Neural progenitor cell (in vitro differentiated cells): Measurements from ENCODE around the gene CIRBP.

ENCODE experiments used
- EZH2 ChIP-seq: fragments of 200-600 bp; sonication (generic); IDR thresholded peaks from 2 replicates; pipeline ENCODE4 v1.6.1; 2017; ENCODE audit warnings: antibody characterized with exemption, mild to moderate bottlenecking, moderate library complexity
- TF ChIP-seq, protein P1 (sequence below): fragments of 200-600 bp; sonication (generic); IDR thresholded peaks from 2 replicates; pipeline ENCODE4 v1.5.1; 2017; ENCODE audit warnings: antibody characterized with exemption, mild to moderate bottlenecking

DNA sequence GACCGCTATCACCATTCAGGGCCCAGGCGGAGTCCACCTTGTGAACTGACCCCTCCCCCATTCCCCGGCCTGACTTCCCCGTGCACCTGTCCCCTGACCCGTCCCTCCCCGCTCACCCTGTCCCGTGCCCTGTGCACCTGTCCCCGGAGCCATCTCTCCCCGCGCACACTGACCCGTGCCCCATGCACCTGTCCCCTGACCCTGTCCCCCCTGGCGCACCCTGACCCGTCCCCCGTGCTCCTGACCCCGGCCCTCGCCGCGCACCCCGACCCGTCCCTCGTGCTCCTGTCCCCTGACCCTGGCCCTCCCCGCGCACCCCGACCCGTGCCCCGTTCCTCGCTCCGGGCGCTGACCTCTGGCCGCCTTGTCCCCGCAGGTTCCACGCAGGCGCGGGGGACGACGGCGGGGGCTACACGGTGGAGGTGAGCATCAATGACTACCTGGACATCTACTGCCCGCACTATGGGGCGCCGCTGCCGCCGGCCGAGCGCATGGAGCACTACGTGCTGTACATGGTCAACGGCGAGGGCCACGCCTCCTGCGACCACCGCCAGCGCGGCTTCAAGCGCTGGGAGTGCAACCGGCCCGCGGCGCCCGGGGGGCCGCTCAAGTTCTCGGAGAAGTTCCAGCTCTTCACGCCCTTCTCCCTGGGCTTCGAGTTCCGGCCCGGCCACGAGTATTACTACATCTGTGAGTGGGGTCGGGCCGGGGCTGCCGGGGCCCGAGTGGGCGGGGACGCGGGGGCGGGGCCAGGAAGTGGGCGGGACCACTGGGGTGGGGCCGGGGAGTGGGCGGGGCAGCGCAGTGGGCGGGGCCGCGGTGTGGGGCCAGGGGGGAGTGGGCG lies 26.3 kb downstream of the CIRBP start:
- TF ChIP-seq, protein P1, sequence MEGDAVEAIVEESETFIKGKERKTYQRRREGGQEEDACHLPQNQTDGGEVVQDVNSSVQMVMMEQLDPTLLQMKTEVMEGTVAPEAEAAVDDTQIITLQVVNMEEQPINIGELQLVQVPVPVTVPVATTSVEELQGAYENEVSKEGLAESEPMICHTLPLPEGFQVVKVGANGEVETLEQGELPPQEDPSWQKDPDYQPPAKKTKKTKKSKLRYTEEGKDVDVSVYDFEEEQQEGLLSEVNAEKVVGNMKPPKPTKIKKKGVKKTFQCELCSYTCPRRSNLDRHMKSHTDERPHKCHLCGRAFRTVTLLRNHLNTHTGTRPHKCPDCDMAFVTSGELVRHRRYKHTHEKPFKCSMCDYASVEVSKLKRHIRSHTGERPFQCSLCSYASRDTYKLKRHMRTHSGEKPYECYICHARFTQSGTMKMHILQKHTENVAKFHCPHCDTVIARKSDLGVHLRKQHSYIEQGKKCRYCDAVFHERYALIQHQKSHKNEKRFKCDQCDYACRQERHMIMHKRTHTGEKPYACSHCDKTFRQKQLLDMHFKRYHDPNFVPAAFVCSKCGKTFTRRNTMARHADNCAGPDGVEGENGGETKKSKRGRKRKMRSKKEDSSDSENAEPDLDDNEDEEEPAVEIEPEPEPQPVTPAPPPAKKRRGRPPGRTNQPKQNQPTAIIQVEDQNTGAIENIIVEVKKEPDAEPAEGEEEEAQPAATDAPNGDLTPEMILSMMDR, result no peak
- TF ChIP-seq EZH2, result no peak
